HG02852 (cell line): ENCODE results near the gene MRO.
"Not testable (repeated sequence)": the region's sequence is repeated elsewhere in the genome, so short reads cannot be mapped to it uniquely, and the experiment has no call there.

ENCODE experiments used
- ATAC-seq: cut with Tn5 transposase; IDR thresholded peaks from one replicate; pipeline ENCODE4 v1.9.1; 2021; ENCODE audit warnings: mild to moderate bottlenecking, moderate library complexity; ENCODE audit not compliant: unreplicated experiment

MRO gene

GRCh38 chr18:50836521-50836957 lies 16.7 kb upstream of the MRO start:
- ATAC-seq: peak; percentile 39

- ATAC-seq: not testable (repeated sequence)
Observed at GRCh38 chr18:50833496-50833895, 13.7 kb upstream of the MRO start.

- ATAC-seq: peak; percentile 81
Observed at GRCh38 chr18:50832754-50833153, 12.9 kb upstream of the MRO start.

- peak; percentile 67 for ATAC-seq
Observed at GRCh38 chr18:50830544-50830943, 10.7 kb upstream of the MRO start.

GRCh38 chr18:50829644-50830043 lies 9.8 kb upstream of the MRO start:
- ATAC-seq: no peak

- ATAC-seq: no peak
Observed at GRCh38 chr18:50826027-50826426, 6.2 kb upstream of the MRO start.

GRCh38 chr18:50825621-50826020 lies 5.8 kb upstream of the MRO start:
- ATAC-seq: no peak

GRCh38 chr18:50822756-50823155 lies 2.9 kb upstream of the MRO start:
- ATAC-seq: no peak

- ATAC-seq: no peak
Observed at GRCh38 chr18:50820901-50821520, 1.2 kb upstream of the MRO start.

- ATAC-seq: no peak
Observed at GRCh38 chr18:50819027-50819727, 639 bp downstream of the MRO start.

- peak; percentile 72 for ATAC-seq
Observed at GRCh38 chr18:50816419-50817166, 3.2 kb downstream of the MRO start.

GRCh38 chr18:50814395-50814794 lies 5.4 kb downstream of the MRO start:
- ATAC-seq: no peak

- ATAC-seq: no peak
Observed at GRCh38 chr18:50813353-50813752, 6.5 kb downstream of the MRO start.

GRCh38 chr18:50812834-50813233 lies 7.0 kb downstream of the MRO start:
- ATAC-seq: no peak

GRCh38 chr18:50807176-50807575 lies 12.6 kb downstream of the MRO start:
- no peak for ATAC-seq

- peak; percentile 65 for ATAC-seq
Observed at GRCh38 chr18:50806208-50806616, 13.6 kb downstream of the MRO start.

- no peak for ATAC-seq
Observed at GRCh38 chr18:50805732-50806131, 14.1 kb downstream of the MRO start.

GRCh38 chr18:50803592-50803991 lies 16.2 kb downstream of the MRO start:
- no peak for ATAC-seq

- no peak for ATAC-seq
Observed at GRCh38 chr18:50802141-50802540, 17.7 kb downstream of the MRO start.

GRCh38 chr18:50797142-50797541 lies 22.7 kb downstream of the MRO start:
- ATAC-seq: no peak

GRCh38 chr18:50796495-50796894 lies 23.3 kb downstream of the MRO start:
- no peak for ATAC-seq
